Measurements from ENCODE around the gene TRIM39.

The TRIM39 gene

GRCh38 chr6:30340589-30341054 is 13.9 kb downstream of the TRIM39 start:
- ChIA-PET POLR2A (interaction anchor here (1.2 kb wide), 1 partner anchor 14 kb away, joined by 3 read pairs; the partner anchor contains the start of gene TRIM39), CTCF (interaction anchor here (0.6 kb wide), 1 partner anchor 1155 kb away, joined by 3 read pairs; no protein-coding TSS in a partner anchor)
- DNase-seq (ENCODE audit: low read depth, low spot score), result no peak
- H3K4me3 ChIP-seq (ENCODE audit: low read depth, low read length), result no peak overlapping the region
- no peak for TF ChIP-seq CTCF (IDR thresholded peaks at IDR 0.05; ENCODE audit: insufficient read depth, low read length, missing control alignments)

- DNase-seq (ENCODE audit: low read depth, low spot score), result no peak
- POLR2A ChIA-PET, result no interaction called here
- H3K4me3 ChIP-seq (ENCODE audit: low read depth, low read length), result no peak overlapping the region
- TF ChIP-seq CTCF (IDR thresholded peaks at IDR 0.05; ENCODE audit: insufficient read depth, low read length, missing control alignments), result no peak
- CTCF ChIA-PET, result no interaction called here
These were observed 14.5 kb downstream of the TRIM39 start for GRCh38 chr6:30341218-30341617.

GRCh38 chr6:30341728-30342127 is 15.0 kb downstream of the TRIM39 start:
- no peak overlapping the region for H3K4me3 ChIP-seq (ENCODE audit: low read depth, low read length)
- no peak for DNase-seq (ENCODE audit: low read depth, low spot score)
- ChIA-PET CTCF (interaction anchor here (0.9 kb wide), 1 partner anchor 9 kb away, joined by 3 read pairs; no protein-coding TSS in a partner anchor), POLR2A (no interaction called here)
- TF ChIP-seq CTCF (IDR thresholded peaks at IDR 0.05; ENCODE audit: insufficient read depth, low read length, missing control alignments), result no peak

GRCh38 chr6:30344191-30344867 is 17.6 kb downstream of the TRIM39 start:
- no peak overlapping the region for H3K4me3 ChIP-seq (ENCODE audit: low read depth, low read length)
- no peak for DNase-seq (ENCODE audit: low read depth, low spot score)
- ChIA-PET POLR2A (no interaction called here), CTCF (interaction anchor here (1.1 to 1.3 kb wide), 2 partner anchors 14 to 53 kb away, joined by 4 to 5 read pairs; no protein-coding TSS in a partner anchor)
- TF ChIP-seq CTCF (IDR thresholded peaks at IDR 0.05; ENCODE audit: insufficient read depth, low read length, missing control alignments), result no peak

DNA sequence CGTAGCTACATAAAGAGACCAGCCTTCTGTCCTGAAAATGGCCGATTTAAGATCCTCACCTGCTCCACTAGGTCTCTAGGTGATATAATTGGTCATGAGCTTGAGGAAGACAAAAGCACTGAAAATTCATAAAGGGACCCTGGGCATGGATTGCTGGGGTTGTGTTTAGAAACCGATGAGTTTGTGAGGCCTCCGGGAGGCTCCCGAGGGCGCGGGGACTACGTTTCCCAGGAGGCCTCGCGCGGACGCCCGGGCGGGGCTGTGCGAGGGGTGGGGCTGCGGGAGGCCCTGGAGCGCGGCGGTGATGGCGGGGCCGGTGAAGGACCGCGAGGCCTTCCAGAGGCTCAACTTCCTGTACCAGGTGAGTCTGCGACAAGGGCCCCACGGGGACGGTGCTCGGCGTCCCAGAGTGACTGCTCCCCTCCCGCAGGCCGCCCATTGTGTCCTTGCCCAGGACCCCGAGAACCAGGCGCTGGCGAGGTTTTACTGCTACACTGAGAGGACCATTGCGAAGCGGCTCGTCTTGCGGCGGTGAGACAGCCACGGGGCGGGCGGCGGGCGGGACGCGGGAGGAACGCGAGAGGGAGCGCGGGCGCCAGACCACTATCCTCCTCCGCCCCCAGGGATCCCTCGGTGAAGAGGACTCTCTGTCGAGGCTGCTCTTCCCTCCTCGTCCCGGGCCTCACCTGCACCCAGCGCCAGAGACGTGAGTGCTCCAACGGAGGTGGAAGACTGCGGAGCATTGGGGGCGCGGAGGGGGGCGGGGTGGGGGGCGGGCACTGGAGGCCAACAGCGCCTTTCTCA is 18.3 kb downstream of the TRIM39 start, which contains the start of gene RPP21:
Gene RPP21 (plus strand): TSS at position 289 of the 804 bp plus-strand sequence. CDS start 16 bp downstream, at position 305.
- H3K4me3 ChIP-seq (ENCODE audit: low read depth, low read length), result peak within 1 kb of the TSS; percentile 92
- CTCF ChIA-PET, result interaction anchor here (1.1 to 1.3 kb wide), 2 partner anchors 13 to 52 kb away, joined by 4 to 5 read pairs; no protein-coding TSS in a partner anchor
- no peak for DNase-seq (ENCODE audit: low read depth, low spot score)
- no peak for TF ChIP-seq CTCF (IDR thresholded peaks at IDR 0.05; ENCODE audit: insufficient read depth, low read length, missing control alignments)
- POLR2A ChIA-PET, result no interaction called here

DNA sequence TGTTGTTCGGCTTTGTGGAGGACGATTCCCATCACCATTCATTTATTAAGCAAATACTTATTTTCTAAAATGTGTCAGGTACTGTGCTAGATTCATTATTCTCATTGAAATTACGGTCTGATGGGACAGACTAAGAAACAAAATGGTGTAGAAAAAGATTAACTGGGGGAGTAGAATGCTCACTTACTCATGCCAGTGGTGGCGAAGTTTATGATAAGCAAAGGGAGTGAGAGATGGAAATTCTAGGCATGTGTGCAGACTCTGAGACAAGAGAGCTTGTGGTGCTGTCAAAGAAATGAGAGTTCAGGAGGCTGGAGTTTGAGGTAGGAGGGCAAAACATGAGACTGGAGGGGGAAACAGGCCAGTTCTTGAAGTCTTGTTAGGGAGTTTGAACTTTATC is 19.1 kb downstream of the TRIM39 start:
- TF ChIP-seq CTCF (IDR thresholded peaks at IDR 0.05; ENCODE audit: insufficient read depth, low read length, missing control alignments), result no peak
- peak overlapping the region; percentile 92 for H3K4me3 ChIP-seq (ENCODE audit: low read depth, low read length)
- CTCF ChIA-PET, result interaction anchor here (4.6 kb wide), 1 partner anchor 12 kb away, joined by 19 read pairs; no protein-coding TSS in a partner anchor
- DNase-seq (ENCODE audit: low read depth, low spot score), result no peak
- POLR2A ChIA-PET, result no interaction called here
